HG03575 (cell line): ENCODE data around the gene NOVA2.

Source experiments
- ATAC-seq: cut with Tn5 transposase; IDR thresholded peaks from one replicate; pipeline ENCODE4 v1.9.1; 2021; ENCODE audit not compliant: unreplicated experiment, insufficient number of reproducible peaks, low FRiP score; ENCODE audit errors: extremely low read depth

NOVA2 gene, protein sequence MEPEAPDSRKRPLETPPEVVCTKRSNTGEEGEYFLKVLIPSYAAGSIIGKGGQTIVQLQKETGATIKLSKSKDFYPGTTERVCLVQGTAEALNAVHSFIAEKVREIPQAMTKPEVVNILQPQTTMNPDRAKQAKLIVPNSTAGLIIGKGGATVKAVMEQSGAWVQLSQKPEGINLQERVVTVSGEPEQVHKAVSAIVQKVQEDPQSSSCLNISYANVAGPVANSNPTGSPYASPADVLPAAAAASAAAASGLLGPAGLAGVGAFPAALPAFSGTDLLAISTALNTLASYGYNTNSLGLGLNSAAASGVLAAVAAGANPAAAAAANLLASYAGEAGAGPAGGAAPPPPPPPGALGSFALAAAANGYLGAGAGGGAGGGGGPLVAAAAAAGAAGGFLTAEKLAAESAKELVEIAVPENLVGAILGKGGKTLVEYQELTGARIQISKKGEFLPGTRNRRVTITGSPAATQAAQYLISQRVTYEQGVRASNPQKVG

DNA sequence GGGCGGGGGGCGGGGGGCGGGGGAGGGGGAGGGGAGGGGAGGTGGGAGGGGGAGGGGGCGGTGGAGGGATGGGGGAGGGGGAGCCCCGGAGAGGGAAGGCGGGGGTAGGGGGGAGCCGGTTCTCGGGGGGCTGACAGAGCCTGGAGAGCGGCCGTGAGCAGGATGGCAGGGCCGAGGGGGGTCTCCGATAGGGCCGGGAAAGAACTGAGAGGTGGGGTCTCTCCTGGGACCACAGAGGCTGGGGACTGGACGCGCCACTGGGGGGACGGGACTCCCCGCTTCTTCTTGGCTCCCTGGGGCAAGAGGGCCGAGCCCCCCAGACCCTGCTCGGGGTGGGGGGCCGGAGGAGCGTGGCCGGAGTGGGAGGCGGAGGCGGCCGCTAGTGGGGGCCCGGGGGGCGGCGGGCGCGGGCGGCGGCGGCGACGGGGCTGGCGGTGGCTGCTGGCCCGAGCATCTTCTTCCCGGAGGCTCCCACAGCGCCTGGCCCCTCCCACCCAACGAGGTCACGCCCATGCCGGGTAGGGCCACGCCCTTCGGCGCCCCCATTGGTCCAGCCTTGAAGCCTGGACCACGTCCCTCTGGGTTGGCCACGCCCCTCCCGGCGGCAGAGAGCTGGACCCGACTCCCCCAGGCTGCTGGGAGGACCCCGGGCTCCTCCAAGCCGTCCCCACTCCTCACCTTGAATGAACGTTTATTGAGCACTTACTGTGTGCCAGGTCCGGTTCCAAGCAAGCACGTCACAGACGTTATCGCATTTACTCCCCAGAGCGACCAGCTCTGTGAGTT, at the start of gene NOVA2:
TSS of gene NOVA2 (minus strand) at position 313 of the 786 bp plus-strand sequence. CDS start 514 bp downstream, outside the sequence.
- no peak for ATAC-seq

DNA sequence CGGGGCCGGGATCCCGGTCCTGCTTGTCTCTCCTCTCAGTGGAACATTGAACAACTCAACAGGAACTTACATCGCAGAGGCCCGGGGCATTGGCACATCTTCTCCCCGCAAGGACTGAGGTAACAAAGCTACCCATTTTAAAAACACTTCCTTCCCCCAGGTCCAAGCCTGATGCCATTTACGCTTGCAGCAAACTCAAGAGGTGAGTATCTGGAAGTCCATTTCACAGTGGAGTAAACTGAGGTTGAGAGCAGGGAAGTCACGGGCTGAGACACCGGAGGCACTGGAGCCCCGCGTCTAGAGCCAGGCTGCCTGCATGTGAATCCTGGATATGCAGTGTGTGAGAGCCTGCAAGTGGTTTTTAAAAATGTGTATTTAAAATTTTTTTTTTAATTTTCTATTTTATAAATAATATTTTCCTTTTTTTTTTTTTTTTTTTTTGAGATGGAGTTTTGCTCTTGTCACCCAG, 49.7 kb upstream of the NOVA2 start:
- no peak for ATAC-seq

DNA sequence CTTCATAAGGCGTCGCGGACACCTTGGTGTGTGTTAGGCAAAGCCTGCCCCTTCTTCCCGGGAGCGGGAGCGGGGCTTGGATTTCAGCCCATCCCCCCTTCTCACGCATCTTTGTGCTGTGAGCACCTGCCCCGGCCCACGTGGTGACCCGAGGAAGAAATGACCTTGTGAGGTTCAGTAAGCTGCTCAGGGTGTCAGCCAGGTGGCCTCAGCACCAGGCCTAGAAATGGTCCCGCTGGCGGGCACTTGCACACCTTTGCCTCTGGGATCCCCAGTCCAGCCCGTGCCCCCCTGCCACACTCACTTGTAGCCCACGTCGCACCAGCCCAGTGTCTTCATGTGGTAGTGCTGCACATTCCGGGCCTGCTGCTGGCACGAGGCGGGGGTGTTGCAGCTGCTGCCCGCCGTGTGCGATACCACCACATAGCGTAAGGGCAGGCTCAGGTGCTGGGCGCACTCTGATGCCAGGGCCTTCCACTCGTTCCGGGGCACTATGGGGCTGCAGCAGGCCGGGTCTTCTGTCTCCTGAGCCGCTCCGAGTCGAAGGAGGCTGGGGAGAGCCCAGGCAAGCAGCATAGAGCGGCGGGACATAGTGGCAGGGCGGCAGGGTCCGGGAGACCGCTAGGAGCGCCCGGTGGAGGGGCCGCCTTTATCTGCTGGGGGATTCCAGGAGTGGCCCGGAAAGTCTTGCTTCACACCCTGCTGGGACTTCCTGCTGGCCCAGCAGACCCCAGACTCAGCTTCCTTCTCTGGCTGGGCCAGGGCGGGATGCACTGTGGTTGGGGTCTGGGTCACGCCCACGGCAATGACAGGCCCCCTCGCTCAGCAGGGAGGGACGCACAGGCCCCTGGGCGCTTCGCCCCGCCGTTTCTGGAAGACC, 49.0 kb upstream of the NOVA2 start, which contains the start of gene PGLYRP1:
TSS of gene PGLYRP1 (minus strand) at position 623 of the 880 bp plus-strand sequence. CDS start at position 591, 32 bp downstream.
- ATAC-seq = no peak

DNA sequence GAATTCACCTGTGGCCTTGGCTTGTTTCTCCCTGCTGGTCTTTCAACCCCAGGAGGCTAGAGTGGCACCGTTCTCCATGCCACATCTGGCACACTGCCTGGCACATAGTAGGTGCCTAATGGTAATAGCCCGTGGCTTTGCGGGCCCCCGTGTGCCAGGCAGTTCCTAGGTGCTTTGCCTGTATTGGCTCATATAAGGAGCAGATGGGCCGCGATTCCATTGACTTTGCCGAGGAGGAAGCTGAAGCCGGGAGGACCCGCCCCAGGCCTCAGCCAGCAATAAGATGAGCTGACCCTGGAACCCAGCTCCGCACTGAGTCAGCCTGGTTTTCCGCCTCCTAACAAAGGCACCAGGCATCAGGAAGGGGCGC, 48.4 kb upstream of the NOVA2 start:
- ATAC-seq = no peak

DNA sequence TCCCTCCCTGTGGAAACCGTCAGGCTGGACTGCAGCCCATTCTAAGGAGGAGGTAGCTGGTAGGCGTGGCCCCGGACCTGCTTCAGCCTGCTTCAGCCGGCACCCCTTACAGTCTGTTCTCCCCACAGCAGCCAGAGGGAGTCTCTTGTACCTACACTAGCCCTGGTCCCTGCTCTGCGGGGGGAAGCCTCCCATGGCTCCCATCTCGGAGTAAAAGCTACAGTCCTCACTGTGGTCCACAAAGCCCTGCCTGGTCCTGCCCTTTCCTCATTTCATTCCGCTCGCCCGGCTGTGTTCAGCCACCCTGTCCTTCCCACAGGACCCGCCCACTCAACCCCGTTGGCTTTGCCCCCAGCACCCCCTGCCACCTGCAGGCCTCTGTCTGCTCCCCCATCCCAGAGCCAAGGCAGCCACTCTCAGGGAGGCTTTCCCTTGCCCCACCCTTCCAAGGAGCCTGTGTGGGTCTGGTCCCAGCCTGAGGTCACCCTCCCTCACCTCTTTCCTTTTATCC, 47.9 kb upstream of the NOVA2 start:
- no peak for ATAC-seq

DNA sequence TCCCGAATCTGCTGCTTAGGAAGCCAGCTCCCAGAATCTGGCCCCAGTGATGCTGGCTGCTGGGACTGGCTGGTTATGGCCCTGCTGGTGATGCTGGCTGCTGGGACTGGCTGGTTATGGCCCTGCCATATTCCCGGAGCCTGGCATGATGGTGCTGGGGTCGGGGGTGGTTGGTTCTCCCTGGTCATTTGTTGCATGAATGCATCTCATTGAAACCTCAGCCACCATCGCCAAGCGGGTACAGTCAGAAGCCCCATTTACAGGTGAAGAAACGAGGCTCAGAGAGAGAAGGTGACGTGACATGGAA, 47.1 kb upstream of the NOVA2 start:
- ATAC-seq = no peak

DNA sequence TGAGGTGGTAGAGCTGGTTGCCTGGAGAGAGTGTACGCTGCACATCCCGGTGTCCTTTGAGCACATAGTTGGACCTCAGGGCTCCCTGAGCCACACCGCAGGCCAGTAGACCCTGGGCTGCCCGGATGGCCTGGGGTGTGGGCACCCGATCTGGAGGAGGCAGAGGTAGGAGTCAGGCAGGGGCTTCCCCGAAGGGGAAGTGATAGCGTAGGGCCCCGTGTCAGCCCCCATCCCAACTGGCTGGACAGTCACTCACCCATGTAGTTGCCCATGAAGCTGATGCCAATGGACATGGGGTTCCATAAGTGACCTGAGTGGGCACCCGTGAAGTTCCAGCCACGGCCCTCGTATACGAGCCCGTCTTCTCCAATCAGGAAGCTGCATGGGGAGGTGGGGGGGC, 45.6 kb upstream of the NOVA2 start:
- no peak for ATAC-seq

DNA sequence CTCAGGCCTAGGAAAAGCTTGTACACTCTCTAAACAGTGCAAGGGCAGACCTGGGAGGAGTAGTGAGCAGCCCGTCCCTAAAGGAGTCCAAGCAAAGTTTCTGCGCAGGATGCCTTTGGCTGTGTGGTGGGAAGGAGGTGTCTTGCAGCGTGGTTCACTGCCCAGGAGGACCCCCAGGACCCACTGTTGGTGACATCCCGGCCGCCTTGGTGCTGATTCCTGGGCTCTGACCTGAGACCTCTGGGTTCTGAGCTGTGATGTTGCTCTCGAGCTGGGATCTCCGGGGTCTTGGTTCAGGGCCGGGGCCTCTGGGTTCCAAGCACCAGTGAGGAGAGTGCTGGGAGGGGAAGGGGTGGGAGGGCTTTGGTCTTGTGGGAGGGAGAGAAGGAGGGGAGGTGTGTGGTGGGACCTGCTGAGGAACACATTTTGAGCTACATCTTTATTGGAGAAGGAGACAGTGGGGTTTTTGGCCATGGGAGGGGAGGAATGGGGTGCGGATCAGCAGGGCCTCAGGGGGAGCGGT, 45.1 kb upstream of the NOVA2 start:
- no peak for ATAC-seq

DNA sequence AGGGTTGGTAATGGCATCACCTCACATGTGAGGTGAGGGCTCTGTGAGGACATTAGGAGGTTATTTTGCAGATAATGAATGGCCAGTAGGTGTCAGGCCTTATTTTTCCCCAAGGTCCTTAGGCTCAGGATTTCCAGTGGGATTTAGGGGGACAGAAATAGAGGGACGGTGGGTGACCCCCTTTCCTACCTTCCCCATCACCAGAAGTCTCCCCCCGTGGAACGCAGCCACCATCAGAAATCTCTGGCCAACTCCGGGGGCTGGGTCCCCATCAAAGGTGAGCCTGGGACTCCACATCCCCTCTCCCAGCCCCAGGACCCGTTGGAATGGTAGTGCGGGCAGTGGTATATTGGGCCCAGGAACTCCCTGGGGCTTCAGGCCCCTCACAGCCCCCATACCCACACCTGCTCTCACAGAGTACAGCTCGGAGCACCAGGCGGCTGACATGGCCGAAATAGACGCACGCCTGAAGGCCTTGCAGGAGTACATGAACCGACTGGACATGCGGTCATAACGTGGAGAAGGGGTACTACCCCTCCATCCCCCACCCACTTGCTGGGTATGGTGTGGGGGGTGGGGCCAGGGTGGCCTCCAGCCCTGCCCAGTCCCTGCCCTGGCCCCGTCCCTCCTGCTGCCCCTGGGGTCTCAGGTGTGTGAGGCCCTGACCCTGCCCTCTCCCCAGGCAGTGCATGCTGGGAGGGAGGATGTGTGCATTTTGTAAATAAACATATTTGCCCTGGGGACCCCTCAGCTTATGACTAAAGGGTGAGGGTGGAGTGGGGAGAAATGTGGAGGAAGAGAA, 44.4 kb upstream of the NOVA2 start:
- no peak for ATAC-seq

DNA sequence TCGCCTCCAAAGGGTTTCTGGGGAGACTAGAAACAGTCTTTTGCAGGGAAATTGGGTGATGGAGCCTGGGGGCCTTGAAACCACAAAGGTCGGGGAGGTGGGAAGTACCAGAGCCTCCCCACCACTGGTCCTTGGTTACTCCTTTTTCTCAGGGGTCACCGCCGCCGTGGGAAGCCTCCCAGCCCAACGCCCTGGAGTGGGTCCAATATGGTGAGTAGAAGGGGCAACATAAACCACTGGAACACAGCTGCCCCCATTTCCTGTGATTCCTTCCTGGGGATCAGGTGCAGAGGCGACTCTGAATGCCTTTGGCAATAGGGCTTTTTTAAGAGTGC, 43.4 kb upstream of the NOVA2 start:
- ATAC-seq = no peak

DNA sequence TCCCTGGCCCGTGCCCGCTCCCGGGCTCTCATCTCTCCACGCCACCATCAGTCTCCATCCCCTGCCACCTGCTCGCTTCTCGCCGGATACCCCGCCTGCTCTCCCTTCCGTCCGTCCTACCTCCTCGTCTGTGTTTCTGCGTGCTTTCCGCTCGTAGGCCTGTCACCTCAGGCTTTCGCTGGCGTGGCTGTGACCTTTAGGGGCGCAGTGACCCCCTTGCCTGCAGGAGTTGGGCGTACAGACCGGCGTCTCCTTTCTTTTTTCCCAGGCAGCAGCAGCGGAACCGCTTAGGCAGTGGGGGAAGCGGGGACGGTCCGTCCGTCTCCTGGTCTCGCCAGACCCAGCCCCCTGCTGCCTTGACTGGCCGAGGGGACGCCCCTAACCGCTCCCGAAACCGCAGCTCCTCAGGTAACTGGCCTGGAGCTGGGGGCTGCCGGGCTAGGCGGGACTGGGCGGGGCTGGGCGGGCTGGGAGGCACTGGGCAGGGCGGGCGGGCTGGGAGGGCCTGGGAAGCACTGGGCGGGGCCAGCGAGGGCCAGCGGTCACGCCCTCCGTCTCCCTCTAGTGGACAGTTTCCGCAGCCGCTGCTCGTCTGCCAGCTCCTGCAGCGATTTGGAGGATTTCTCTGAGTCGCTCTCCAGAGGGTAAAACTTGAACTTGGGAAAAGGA, 42.9 kb upstream of the NOVA2 start:
- ATAC-seq = no peak

DNA sequence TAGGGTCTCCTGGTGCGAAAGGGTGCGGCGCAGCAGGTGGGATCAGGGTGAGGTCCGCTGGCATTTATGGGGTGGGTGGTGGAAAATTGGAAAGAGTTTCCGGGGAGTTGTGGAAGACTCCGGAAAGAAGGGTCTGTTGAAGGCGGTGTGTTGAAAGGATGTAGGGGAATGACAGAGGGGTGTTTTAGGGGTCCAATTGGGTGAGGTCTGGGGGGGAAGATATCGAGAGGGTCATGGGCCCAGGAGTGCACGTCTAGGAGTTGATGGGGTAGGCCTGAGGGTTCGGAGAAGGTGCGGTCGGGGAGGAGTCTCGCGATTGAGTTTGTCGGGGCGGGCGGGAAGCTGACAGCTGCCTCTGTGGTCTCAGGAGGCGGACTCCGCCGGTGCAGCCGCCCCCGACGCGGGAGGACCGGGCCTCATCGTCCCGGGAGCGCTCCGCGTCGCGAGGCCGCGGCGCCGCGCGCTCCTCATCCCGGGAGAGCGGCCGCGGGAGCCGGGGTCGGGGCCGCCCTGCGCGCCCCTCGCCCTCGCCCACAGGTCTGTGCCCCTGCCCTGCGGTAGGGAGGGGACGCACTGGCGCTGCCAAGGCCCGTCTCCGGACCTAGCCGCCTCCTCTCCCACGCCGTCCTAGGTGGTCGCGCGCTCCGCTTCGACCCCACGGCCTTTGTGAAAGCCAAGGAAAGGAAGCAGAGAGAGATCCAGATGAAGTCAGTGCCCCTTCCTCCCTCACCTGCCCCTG, 42.2 kb upstream of the NOVA2 start:
- no peak for ATAC-seq

DNA sequence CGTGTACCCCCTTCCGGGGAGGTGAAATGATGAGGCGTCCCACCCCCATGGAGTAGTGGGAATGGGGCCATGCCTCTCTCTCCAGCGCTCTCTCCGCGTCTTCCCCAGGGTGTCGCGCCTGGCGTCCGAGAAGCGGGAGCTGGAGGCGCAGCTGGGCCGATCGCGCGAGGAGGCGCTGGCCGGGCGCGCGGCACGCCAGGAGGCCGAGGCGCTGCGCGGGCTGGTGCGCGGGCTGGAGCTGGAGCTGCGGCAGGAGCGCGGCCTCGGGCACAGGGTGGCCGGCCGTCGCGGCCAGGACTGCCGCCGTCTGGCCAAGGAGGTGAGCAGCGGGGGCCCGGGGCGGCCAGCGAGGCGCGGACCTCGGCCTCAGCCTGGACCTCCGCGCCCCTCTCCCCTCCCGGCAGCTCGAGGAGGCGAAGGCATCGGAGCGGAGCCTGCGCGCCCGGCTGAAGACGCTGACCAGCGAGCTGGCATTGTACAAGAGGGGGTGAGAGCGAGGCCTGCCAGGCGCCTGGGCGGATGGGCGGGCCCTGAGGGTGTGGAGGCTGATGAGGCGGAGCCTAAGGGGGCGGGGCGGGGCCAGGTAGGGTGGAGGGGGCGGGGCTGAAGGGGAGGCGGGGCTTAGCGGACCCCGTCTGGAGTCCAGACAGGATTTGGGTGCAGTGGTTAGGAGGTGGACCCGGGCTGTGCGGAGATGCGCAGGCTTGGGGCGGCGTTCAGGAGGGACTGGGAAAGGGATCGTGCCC, 41.4 kb upstream of the NOVA2 start:
- no peak for ATAC-seq

DNA sequence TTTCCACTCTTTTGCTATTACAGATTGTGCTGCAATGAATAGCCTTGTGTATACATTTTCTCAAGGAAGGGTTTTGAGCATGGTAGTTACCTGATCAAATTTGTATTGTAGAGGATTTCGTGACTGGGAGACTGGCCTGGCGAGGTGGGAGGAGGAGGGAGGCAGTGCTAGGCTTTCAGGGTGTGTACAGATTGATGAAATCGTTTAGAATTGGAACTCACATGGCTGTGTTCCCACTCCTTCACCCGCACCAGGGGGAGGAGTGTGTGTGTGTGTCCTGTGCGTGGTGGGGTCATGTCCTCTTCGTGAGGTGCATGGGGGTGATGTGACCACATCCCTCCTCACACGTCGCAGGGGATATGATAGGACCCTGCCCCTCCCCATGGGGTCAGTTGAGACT, 40.9 kb upstream of the NOVA2 start:
- no peak for ATAC-seq

DNA sequence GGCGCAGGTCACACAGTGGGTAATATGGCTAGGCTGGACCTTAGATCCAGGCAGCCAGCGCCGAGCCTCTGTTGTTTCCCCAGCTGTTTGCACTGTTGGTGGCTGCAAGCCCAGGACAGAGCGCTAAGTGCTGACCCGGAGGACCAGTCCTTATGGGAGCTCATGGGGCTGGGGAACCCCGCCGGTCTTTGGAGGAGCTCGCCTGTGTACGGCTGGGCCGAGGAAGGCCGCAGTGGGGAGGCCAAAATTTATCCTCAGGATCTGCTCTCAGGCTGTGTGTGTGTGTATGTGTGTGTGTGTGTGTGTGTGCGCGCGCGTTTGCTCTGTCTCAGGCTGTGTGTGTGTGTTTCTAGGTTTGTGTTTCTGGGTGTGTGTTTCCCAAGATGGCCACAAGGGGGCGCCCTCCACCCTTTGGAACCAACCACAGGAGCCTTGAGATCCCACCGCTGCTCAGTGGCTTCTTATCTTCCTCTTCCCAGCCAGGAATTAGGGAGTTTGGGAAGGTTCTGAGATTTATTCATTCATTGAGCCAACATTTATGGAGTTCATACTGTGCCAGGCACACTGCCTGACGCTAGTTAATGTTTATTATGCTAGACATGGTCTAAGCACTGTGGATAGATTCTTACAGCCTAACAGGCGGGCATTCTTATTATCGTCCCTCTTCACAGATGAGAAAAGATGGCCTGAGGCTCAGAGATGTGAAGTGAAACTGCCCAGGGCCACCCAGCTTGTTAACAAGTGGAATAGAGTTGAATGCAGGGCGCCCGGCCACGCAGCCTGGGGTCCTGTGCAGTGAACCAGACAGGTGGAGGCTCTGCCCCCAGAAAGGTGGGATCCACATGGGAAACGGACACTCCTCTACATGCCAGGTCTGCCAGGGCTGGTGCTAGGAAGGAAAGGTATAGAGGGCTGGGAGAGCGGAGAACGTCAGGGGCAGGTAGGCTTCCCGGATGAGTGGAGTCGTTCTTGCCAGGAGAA, 36.2 kb upstream of the NOVA2 start:
- ATAC-seq = no peak
